Erythroblast (primary cell): Measurements from ENCODE around the gene PGGHG.
"Not testable (repeated sequence)": the region's sequence is repeated elsewhere in the genome, so short reads cannot be mapped to it uniquely, and the experiment has no call there.

Source experiments
- DNase-seq, 2 experiments: peaks; one replicate each; lab custom pipeline; 2025; lab: John Stamatoyannopoulos, UW
- GATA1 ChIP-seq: IDR thresholded peaks from 2 replicates; pipeline ENCODE4 v1.6.1; 2011; ENCODE audit warnings: low read depth, mild to moderate bottlenecking, control low read depth, low read length, moderate library complexity
- POLR2A ChIP-seq: IDR thresholded peaks from 2 replicates; pipeline ENCODE4 v1.6.1; 2011; ENCODE audit warnings: mild to moderate bottlenecking, low read length

PGGHG gene

DNA sequence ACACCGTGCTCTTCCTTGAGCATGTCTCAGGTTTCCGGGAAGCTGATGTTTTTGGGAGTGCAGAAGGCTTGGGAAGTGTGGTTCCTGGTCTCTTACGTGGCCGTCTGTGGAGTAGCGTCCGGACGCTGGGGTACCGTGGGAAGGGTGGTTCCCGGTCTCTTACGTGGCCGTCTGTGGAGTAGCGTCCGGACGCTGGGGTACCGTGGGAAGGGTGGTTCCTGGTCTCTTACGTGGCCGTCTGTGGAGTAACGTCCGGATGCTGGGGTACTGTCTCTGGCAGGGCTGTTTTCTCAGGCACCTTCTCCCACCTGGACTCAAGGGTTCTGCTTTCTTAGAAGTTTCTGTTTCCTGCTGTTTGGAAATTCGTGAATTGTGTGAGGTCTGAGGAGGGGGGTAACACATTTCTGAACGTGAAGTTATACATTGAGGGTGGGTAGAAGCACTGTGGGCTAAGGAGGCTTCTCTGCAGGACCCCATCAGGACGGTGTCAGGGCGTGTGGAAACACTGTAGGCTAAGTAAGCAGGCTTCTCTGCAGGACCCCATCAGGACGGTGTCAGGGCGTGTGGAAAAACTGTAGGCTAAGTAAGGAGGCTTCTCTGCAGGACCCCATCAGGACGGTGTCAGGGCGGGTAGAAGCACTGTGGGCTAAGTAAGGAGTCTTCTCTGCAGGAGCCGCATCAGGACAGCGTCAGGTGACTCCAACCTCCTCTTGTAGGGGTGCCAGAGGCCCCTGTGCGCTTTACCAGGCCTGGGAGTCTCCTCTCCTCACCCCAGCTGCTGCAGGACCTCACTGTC is 37.1 kb downstream of the PGGHG start:
- DNase-seq, result no peak

DNA sequence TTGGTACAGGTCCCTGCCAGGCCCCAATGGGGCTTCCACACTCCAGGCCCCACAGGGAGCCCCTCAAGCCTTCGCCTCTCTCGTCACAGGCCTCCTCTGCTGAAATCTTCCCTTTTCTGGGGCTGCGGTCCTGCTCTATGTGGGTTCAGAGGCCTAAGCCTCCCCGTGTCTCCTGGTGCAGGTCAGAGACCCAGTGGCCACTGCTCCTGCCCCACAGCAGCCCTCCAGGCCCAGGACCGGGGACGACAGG is 37.6 kb downstream of the PGGHG start:
- TF ChIP-seq GATA1 (no peak), POLR2A (no peak)
- no peak for DNase-seq

More for the DNA sequence above, 37.1 kb downstream of the PGGHG start:
- TF ChIP-seq GATA1 (no peak), POLR2A (no peak)

DNA sequence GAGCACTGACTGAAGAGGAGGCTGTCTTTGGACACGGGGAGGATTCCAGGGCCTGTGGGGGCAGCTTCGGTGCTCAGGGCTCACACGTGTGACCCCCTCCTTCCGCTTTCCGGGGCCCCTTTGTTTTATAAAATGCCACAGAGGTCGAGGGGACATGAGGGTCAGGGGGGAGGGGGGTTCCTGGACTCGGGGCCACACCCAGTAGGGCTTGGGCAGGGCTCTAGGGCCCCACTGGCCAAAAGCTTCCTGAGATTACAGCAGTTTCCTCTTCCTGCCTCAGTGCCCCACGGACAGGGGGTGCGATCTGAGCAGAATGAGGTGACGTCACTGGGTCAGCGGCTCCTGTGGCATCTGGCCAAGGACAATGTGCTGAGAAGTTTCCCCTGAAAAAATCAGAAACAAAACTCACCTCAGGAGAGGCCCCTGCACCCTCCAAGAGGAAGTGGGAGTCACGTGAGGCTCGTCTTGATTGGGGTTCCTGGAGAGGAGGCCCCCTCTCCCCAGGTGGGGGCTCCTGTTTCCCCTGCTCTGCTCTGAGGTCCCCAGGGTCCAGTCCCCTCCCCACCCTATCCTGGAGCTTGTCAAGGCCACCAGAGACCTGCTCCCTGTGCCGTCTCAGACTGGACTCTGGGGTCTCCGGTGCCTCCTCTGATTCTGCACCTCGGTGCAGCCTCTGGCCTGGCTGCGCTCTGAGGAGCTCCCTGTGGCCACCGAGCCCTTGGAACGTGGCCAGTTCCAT is 38.1 kb downstream of the PGGHG start:
- DNase-seq, result peak; percentile 42 to 50
- TF ChIP-seq POLR2A, result no peak
- TF ChIP-seq GATA1, result no peak

DNA sequence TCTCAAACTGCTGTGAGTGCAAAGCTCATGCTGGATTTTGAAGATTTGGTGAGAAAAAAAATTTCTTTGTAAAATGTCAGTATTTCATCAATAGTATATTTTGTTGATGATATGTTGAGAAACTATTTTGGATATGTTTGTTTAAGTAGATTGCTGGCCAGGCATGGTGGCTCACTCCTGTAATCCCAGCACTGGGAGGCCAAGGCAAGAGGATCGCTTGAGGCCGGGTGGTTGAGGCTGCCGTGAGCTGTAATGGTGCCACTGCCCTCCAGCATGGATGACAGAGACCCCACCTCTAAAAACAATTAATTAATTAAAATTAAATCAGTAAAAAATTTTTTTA is 38.6 kb downstream of the PGGHG start:
- DNase-seq, result no peak
- no peak for TF ChIP-seq POLR2A
- TF ChIP-seq GATA1, result no peak

DNA sequence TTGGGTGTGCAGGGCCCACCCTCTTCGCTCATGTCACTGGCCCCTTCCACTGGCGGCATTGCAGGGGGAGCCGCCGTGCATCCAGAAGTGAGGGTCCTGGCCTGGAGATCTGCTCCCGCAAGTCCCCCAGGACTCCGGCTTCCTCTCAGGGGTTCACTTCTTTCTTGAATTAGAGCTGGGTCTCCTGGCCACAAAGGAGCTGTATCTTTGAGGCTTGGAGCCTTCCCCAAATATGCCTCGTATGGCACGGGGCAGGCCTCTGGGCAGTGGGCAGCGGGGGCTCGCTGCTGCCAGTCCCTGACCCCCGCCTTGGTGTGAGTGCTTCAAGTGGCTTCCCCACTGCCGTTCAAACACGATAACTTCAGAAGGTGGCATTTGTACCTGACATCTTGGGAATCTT is 39.1 kb downstream of the PGGHG start:
- TF ChIP-seq GATA1, result no peak
- no peak for DNase-seq

DNA sequence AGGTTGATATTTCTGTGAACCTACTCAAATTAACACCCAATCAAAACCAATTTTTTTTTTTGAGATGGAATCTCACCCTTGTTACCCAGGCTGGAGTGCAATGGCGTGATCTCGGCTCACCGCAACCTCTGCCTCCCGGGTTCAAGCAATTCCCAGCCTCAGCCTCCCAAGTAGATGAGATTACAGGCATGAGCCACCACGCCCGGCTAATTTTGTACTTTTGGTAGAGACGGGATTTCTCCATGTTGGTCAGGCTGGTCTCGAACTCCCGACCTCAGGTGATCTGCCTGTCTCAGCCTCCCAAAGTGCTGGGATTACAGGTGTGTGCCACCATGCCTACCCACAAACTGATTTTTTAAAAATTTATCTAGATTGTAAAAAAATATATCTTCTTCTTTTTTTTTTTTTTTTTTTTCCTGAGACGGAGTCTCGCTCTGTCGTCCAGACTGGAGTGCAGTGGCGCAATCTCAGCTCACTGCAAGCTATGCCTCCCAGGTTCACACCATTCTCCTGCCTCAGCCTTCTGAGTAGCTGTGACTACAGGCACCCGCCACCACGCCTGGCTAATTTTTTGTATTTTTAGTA is 39.7 kb downstream of the PGGHG start:
- not testable (repeated sequence) for DNase-seq

DNA sequence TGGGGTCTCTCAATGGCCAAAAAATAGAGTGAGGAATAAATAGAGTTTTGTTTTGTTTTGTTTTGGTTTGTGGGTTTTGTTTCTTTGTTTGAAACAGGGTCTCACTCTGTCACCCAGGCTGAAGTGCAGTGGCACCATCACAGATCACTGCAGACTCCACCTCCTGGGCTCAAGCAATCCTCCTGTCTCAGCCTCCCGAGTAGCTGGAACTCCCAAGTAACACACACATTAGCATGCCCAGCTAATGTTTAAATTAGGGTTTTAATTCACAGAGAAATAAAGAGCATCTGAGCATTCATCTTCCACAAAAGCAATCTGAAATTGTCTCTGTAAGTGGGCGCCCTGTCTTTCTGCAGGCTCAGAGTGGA is 40.9 kb downstream of the PGGHG start:
- no peak for TF ChIP-seq GATA1
- DNase-seq, result no peak

DNA sequence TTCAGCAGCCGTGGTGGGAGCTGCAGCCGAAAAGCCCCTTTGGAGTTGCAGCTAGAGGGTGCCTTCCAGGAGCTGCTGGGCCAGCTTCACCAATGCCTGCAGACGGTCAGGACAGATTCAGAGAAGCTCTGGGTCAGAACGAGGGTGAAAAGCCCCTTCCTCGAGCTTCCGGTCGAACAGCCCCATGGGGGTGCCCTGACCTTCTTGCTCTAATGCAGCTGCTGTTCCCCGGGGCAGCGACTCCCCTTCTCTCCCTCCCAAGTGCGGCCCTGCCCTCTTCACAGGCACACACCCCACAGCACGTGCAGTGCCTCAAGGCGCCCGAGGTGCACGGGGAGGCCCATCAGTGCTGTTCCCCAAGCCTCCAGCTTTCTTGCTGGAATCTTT is 41.4 kb downstream of the PGGHG start:
- DNase-seq, result no peak
- no peak for TF ChIP-seq GATA1
- no peak for TF ChIP-seq POLR2A

DNA sequence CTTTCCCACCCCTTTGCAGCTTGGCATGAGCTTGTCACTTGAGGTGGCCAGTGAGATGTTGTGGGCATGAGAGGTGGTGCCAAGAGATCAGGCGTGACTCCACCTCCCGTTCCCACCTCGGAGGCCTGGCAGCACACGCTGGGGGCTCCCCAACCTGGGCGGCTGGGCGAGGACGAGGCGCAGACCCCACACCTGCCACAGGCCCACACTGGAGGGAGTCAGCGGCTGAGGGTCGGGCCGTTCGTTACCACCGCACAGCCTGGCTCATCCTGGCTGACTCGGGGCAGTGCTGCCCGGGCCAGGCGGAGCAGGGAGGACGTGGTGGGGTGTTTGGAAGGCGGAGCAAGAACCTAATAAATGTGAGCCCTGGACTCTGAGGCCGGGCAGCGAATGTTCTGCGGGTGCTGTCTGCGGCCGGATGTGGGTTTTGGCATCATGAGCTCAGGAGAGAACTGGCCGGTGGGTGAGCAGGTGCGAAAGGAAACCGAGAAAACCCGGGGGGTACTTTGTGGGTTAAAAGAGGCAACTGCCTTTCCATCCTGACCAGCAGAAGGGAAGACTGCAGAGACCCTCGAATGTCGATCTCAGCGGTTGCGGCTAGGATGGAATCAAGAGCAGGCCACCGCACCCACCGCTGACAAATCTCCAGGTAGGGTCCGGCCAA is 41.9 kb downstream of the PGGHG start:
- no peak for DNase-seq
- TF ChIP-seq POLR2A (no peak), GATA1 (no peak)

DNA sequence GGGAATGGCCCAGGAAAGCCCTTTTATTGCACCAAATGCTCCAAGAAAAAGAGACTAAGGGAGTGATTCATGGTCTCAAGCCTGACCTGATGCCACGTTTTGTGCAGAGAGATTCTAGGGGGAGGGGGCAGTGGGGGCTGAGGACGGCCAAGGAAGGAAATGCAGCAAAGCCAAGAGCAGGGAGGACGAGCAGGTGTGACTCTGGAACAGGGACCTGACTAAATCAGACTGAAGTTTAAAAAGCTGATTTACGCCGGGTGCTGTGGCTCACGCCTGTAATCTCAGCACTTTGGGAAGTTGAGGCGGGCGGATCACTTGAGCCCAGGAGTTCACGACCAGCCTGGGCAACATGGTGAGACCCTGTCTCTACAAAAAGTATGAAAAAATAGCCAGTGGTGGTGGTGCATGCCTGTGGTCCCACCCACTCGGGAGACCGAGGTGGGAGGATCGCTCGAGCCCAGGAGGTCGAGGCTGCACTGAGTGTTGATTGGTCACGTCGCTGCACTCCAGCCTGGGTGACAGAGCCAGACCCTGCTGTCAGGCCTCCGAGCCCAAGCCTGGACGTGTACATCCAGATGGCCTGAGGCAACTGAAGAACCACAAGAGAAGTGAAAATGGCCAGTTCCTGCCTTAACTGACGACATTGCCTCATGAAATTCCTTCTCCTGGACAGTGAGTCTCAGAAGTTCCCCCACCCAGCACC is 42.6 kb downstream of the PGGHG start:
- no peak for DNase-seq

DNA sequence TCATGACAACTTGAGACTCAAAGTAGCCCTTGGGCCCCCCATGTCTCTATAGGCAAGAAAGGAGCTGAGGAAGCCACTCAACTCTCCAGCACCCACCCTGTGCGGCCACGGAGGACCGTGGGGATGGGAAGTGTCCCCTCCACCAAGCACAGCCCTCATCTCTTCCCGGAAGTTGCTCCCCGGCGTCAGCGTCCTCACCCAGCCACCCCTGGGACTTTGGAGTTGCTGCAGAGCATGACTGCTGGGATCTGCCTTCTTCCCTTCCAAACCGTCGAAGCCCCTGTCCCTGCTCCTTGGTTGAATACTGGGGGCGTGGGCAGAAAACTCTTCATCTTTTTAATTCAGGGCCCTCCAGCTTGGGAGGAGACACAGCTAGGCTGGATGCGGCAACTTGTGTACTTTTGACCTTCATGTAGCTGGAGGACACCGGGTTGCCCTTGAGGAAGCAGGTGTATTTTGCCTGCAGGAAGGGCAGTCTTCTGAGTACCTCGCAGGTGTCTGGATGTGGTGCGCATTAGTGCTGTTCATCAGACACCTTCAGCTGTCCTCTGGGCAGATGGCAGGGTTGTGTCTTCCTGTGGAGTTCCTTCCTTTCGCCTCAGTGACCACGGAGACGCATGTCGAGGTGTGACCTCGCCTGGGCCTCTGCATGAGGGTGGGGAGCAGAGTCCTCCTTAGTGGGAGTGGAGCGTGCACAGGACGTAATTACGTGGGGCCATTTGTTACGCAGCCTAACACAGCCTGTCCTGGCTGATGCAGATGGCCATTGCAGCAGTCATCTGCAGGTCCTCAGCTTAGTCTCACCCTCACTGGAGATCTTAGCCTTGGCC is 43.9 kb downstream of the PGGHG start:
- TF ChIP-seq POLR2A (no peak), GATA1 (no peak)

More for the DNA sequence above, 42.6 kb downstream of the PGGHG start:
- TF ChIP-seq POLR2A (no peak), GATA1 (no peak)

DNA sequence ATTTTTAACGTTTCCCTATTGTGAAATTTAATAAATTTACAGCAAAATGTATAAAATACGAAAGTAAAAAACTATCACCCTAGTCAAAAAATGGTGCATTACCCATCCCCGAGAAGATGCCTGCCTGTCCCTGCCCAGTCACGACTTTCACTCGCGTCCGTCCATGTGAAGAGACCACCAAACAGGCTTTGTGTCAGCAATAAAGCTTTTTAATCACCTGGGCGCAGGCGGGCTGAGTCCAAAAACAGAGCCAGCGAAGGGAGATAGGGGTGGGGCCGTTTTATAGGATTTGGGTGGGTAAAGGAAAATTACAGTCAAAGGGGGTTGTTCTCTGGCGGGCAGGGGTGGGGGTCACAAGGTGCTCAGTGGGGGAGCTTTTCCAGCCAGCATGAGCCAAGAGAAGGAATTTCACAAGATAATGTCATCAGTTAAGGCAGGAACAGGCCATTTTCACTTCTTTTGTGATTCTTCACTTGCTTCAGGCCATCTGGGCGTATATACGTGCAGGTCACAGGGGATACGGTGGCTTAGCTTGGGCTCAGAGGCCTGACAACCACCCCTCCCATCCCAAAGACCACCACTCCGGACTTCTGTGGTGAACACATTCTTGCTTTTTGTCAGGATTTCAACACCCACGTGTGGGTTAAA is 44.8 kb downstream of the PGGHG start:
- not testable (repeated sequence) for DNase-seq

More for the DNA sequence above, 43.9 kb downstream of the PGGHG start:
- no peak for DNase-seq
